HG02885 (cell line): ENCODE measurements around the gene RTF2.

Experiments used
- ATAC-seq: cut with Tn5 transposase; IDR thresholded peaks from one replicate; pipeline ENCODE4 v1.9.1; 2021; ENCODE audit warnings: mild to moderate bottlenecking; ENCODE audit not compliant: unreplicated experiment, poor library complexity

Gene RTF2

DNA sequence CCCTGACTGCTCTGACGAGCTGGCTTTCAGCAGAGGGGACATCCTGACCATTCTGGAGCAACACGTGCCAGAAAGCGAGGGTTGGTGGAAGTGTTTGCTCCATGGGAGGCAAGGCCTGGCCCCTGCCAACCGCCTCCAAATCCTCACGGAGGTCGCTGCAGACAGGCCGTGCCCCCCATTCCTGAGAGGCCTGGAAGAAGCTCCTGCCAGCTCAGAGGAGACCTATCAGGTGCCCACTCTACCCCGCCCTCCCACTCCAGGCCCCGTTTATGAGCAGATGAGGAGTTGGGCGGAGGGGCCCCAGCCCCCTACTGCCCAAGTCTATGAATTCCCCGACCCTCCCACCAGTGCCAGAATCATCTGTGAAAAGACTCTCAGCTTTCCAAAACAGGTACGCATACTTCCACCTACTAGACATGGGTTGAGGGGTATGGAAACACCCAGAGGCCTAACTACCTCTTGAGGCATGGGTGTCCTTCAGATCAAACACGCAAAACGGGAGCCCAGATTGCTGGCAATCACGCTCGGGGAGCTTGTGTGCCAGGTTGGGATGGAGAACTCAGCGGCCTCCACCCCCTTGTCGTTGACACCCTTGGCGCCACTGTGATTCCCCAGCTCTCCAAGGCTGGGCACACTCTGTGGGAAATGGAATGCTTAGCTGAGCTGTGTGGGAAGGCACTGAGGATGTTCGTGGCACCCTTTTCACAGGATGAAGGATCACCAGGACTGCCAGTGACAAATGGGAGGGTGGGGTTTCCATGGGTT, 31.0 kb upstream of the RTF2 start:
- no peak for ATAC-seq

DNA sequence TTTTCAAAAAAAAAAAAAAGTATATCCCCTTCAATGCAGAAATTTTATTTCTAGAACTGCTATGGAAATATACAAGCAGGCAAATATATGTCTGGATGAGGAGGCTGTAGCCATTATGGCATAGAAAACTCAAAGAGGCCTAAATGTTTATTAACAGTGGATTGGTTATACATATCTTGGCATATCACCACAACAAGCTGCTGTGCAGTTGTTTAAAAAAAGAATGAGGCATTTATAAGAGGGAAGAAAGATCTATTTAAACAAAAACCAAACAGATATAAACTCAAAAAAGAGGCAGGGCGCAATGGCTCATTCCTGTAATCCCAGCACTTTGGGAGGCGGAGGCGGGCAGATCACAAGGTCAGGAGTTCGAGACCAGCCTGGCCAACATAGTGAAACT, 30.1 kb upstream of the RTF2 start:
- ATAC-seq: no peak

DNA sequence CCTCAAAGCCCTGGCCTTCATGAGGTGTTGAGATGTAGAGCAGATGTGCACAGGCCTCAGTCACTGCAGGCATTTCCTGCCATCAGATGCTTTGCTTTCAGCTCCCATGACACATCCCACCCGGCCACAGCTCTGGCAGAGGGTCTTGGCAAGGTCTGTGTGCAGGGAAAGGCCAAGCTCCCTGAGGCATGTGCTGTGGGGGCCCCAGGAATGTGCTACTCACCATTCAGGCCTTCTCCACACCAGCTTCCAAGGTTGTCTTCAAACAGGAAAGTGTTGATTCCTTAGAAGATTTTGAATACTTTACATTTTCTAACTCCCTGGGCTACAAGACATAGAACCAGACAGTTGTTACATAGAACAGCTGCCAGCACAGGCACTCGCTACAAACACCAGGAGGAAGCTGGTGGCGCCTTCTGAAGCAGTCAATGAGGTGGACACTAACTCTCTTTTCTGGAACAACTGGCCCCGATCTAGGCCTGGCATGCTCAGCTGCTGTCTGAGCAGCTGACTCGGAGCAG, 28.6 kb upstream of the RTF2 start:
- ATAC-seq: no peak

GRCh38 chr20:56440346-56441007, 27.9 kb upstream of the RTF2 start:
- ATAC-seq: peak; percentile 73

- ATAC-seq: no peak
These were observed 25.8 kb upstream of the RTF2 start for GRCh38 chr20:56442389-56443365.

- no peak for ATAC-seq
These were observed 24.5 kb upstream of the RTF2 start for GRCh38 chr20:56443654-56444540.

- no peak for ATAC-seq
These were observed 23.3 kb upstream of the RTF2 start for GRCh38 chr20:56445130-56445529.

GRCh38 chr20:56445540-56445939, 22.9 kb upstream of the RTF2 start:
- no peak for ATAC-seq

DNA sequence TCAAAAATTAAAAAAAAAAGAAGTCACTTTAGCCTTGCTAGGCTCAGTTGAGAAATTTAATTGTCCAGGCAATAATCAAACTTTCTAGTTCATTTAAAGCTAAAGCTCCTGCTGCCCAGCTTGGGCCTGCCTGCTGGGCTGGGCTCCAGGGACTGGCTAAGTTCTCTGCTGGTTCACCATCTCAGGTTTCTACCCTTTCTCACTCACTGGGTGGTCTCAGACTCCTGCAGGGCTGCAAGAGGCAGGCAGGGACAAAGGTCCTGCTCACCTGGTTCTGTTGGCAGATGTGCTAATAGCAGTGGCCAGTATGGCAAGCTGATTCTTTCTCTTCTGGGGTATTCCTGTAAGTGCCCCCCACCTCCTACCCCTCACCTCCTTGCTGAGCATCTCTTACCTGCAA, 21.2 kb upstream of the RTF2 start:
- ATAC-seq: no peak

- ATAC-seq: no peak
These were observed 19.0 kb upstream of the RTF2 start for GRCh38 chr20:56449459-56449858.

DNA sequence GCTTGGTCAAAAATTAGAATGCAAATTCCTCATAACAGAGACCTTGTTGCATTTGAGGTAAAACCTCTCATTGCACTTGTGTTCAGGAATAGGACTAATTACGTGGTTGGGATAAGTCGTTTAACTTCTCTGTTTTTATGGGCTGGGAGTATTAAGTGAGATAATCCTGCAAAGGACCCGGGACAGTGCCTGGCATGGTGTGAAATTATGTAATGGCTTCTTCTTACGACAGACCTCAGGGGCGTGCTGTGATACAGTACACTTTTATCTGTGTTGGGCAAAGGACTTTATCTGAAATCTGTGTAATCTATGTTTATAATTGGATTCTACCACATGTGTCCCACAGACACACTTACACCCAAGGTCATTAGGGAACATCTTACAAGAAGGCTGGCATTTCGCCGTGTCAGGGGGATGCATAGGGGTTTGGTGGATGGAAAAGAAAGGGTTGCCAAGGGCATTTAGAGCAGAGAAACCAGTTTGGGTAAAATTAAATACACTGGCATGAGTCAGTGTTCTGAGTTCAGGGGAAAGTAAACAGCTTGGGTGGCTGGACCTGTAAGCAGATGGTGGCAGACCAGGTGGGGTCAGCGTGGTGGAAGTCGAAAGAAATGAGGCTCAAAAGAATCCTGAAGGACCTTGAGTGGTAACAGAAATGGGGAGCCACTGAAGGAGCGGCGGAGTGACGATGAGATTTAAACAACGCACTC, 17.2 kb upstream of the RTF2 start:
- no peak for ATAC-seq

DNA sequence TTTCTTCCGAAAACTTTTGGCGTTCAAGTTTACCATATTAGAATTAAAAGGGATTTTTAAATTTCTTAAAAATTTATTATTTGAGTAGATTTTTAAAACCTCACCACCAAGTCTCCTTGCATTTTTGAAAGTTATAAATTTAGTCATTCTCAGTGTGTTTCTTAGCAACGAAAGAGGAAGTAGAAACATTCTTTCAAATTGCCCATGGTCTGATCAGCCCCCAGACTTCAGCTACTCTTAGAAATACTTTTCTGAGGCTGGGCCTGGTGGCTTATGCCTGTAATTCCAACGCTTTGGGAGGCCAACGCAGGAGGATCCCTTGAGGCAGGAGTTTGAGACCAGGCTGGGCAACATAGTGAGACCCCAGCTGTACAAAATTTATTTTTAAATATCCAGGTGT, 15.1 kb upstream of the RTF2 start:
- ATAC-seq: peak; percentile 82

DNA sequence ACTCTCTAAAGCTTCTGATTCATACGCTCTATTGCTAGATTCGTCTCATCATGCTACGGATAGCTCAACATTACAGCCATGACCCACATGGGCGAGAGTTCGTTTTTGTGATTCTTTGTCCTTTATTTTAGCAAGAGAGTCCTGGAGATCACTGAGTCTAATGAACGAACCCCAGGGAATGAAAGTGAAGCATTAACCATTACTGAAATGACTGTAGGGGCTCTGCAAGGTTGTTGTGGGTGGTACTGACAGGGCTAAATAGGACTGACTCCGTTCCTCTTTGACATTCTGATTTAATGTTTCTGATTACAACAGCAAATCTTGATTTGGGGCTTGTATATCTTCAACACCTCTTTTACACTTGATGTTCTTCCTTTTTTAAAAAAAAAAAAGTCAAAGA, 13.7 kb upstream of the RTF2 start:
- ATAC-seq: peak; percentile 81

DNA sequence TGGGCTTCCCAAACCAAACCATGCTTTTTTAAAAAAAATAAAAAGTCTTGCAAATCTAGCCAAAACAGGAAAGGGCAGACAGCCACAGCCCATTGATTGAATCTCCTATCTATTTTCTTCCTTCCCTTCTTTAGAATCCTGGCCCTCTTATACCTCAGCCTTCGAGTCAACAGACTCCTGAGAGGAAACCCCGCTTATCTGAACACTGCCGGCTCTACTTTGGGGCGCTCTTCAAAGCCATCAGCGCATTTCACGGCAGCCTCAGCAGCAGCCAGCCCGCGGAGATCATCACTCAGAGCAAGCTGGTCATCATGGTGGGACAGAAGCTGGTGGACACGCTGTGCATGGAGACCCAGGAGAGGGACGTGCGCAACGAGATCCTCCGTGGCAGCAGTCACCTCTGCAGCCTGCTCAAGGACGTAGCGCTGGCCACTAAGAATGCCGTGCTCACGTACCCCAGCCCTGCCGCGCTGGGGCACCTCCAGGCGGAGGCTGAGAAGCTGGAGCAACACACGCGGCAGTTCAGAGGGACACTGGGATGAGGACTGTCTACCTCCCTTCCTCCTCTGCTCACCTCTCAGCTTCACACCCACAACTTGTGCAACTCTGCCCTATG, 10.1 kb upstream of the RTF2 start:
- no peak for ATAC-seq

DNA sequence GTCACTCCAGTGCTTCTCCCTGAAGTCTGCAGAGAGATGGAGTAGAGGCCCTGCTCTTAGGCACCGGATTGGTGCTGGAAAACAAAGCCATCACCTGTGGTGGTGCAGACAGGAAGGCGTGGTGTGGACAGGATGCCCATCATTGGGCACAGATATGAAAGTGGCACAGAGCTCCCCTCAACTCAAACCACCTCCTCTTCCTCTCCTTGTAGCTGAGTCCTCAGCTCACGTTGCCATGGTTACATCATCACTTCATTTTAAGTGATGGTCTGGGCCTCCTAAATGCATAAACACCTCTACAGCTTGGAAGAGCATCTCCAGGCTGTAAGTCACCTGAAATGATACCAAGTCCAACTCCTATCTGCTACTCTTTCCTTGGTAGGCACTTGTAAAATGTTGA, 8.0 kb upstream of the RTF2 start:
- ATAC-seq: no peak

- ATAC-seq: no peak
These were observed 6.9 kb upstream of the RTF2 start for GRCh38 chr20:56461576-56461975.

DNA sequence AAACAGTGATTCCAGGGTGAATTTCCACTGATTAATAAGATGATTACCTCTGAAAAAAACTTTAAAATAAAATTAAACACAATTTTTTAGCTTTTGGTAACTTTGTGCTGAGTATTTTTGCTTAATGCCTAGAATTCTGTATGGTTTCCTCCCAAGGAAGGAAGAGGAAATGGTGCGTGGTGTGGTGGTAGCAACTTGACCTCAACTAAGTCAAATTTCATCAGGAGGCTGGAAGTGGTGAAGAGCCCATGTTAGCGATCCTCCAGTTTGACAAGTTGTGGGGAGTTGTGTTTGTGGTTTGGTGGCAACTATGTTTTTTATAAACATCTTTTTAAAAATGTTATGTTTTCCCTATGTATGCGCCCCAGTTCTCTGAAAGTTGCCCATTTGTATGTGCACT, 5.0 kb upstream of the RTF2 start:
- no peak for ATAC-seq

DNA sequence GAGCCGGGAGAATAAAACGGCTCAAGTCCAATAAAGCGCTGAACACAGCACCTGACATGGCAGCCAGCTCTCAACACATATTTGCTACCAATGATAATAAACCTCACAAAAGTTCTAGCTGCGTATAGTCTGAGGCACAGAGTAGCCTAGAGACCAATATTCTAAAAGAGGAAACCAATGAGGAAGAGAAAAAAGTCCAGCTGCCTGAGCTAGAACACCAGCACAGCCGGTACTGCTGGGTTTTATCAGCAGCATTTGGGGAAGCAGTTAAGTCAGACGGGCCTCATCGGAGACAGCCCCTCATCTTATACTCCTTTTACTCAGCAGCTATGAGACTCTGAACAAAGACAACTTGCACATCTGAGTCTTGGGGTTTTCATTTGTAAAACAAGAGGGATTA, 2.4 kb upstream of the RTF2 start:
- peak; percentile 36 for ATAC-seq

GRCh38 chr20:56467968-56468315, 485 bp upstream of the RTF2 start:
- peak; percentile 1 for ATAC-seq
